Nephron progenitor cell (in vitro differentiated cells): ENCODE data around the gene NRF1.

Experiments
- DNase-seq: peaks from one replicate; pipeline ENCODE4 v3.0.0; 2021
- H3K27ac Mint-ChIP-seq: 2 replicates; pipeline ENCODE4 v1.8.0; 2021; ENCODE audit warnings: mild to moderate bottlenecking, moderate library complexity, mixed read lengths
- H3K27me3 Mint-ChIP-seq: 2 replicates; pipeline ENCODE4 v1.8.0; 2021; ENCODE audit warnings: mild to moderate bottlenecking, low read depth, mixed read lengths; ENCODE audit not compliant: poor library complexity
- H3K36me3 Mint-ChIP-seq: 2 replicates; pipeline ENCODE4 v1.8.0; 2021; ENCODE audit warnings: low read depth, mixed read lengths
- H3K4me1 Mint-ChIP-seq: 2 replicates; pipeline ENCODE4 v1.8.0; 2021; ENCODE audit warnings: mixed read lengths
- H3K4me3 Mint-ChIP-seq: 2 replicates; pipeline ENCODE4 v1.8.0; 2021; ENCODE audit warnings: mild to moderate bottlenecking, moderate library complexity, mixed read lengths
- H3K9me3 Mint-ChIP-seq: 2 replicates; pipeline ENCODE4 v1.8.0; 2021; ENCODE audit warnings: mild to moderate bottlenecking, moderate library complexity, mixed read lengths
- CTCF ChIP-seq: fragments of 200-600 bp; sonication (generic); IDR thresholded peaks from 2 replicates; pipeline ENCODE4 v1.5.0; 2021; ENCODE audit warnings: antibody characterized with exemption

NRF1 gene

GRCh38 chr7:129644634-129645230, 33.2 kb downstream of the NRF1 start:
- H3K4me1 Mint-ChIP-seq = peaks cover 8% of the 10 kb centered on the region
- no peak for DNase-seq
- no peak overlapping the region for H3K27ac Mint-ChIP-seq
- TF ChIP-seq CTCF = no peak
- no peaks in the 10 kb centered on the region for H3K27me3 Mint-ChIP-seq
- H3K36me3 Mint-ChIP-seq = peaks cover 27% of the 10 kb centered on the region
- H3K9me3 Mint-ChIP-seq = peaks cover 15% of the 10 kb centered on the region
- no peak overlapping the region for H3K4me3 Mint-ChIP-seq

GRCh38 chr7:129646369-129647021, 35.0 kb downstream of the NRF1 start:
- TF ChIP-seq CTCF = no peak
- peak overlapping the region; percentile 65 for H3K27ac Mint-ChIP-seq
- no peak overlapping the region for H3K4me3 Mint-ChIP-seq
- peaks cover 8% of the 10 kb centered on the region for H3K4me1 Mint-ChIP-seq
- H3K36me3 Mint-ChIP-seq = peaks cover 32% of the 10 kb centered on the region
- DNase-seq = no peak
- no peaks in the 10 kb centered on the region for H3K27me3 Mint-ChIP-seq
- H3K9me3 Mint-ChIP-seq = peaks cover 15% of the 10 kb centered on the region

GRCh38 chr7:129649128-129649690, 37.7 kb downstream of the NRF1 start:
- Mint-ChIP-seq H3K4me3 (no peak overlapping the region), H3K9me3 (peaks cover 33% of the 10 kb centered on the region), H3K4me1 (peaks cover 8% of the 10 kb centered on the region), H3K27ac (no peak overlapping the region), H3K27me3 (no peaks in the 10 kb centered on the region), H3K36me3 (peaks cover 54% of the 10 kb centered on the region)
- no peak for DNase-seq
- no peak for TF ChIP-seq CTCF

- Mint-ChIP-seq H3K27me3 (no peaks in the 10 kb centered on the region), H3K27ac (peak overlapping the region; percentile 33), H3K9me3 (peaks cover 34% of the 10 kb centered on the region), H3K4me3 (no peak overlapping the region), H3K36me3 (peaks cover 64% of the 10 kb centered on the region), H3K4me1 (peaks cover 8% of the 10 kb centered on the region)
- TF ChIP-seq CTCF = no peak
- no peak for DNase-seq
These were observed 38.7 kb downstream of the NRF1 start for GRCh38 chr7:129650056-129650758.

GRCh38 chr7:129652914-129653313, 41.4 kb downstream of the NRF1 start:
- TF ChIP-seq CTCF = no peak
- Mint-ChIP-seq H3K4me3 (no peak overlapping the region), H3K9me3 (peaks cover 25% of the 10 kb centered on the region), H3K36me3 (peaks cover 64% of the 10 kb centered on the region), H3K4me1 (no peaks in the 10 kb centered on the region), H3K27me3 (no peaks in the 10 kb centered on the region), H3K27ac (no peak overlapping the region)
- no peak for DNase-seq
